ENCODE measurements around the gene TMEM87B.

TMEM87B gene

DNA sequence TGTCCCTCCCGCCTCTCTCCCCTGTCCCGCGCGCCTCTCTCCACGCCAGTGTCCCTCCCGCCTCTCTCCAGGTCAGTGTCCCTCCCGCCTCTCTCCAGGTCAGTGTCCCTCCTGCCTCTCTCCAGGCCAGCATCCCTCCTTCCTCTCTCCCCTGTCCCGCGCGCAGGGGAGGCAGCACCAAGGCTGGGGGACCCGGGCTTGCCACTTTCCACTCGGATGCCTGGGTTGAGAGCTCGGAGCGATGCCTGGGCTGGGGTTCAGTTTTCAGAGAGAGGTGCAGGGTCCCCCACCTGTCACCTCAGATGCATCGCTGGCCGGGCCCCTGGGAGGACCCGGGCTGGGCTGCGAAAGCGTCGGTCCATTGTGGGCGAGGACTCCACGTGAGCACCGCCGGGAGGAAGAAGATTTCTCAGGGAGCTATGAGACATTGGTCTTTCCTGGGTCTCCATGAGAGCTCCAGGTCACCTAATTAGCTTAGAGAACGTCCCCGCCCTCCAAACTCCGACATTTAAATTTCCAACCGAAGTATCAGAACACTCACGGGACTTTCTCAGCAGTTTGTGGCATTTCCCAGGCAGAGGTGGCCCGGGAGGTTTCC lies 85.2 kb downstream of the TMEM87B start:
- FAIRE-seq (no peak), DNase-seq (ENCODE audit: insufficient read length, low spot score) (no peak)
- no peak for TF ChIP-seq CTCF (IDR thresholded peaks at IDR 0.05; ENCODE audit: insufficient read depth, missing control alignments)

DNA sequence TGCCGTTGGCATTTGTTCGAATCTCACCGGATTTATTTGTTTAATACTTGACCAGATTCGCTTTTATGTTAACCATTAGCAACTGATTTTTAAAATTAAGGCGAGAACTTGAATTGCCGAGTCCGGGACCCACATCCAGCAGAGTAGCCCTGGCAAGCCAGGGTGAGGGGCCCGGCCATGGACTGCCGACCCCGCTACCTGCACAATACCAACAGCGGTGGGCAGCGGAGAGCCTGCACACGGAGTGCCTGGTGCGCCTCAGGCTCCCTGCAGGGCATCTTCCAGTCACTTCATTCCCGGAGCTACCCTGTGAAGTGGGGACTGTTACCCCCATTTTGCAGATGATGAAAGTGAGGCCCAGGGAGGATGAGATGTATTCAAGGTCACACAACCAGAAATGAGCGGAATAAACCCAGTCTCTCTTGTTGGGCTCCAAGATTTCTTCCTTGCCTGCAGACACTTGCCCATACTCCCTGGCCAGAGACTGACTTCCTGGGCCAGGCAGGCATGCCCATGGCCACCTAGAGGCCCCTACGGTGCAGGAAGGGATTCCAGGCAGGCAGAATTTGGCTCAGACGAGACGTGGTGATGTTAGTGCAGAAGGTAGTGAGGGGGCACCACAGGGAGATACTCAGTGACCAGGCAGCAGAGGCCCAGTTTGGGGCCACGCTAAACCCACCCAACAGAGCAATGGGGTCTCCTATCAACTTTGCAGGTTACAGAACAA lies 86.0 kb downstream of the TMEM87B start:
- no peak for TF ChIP-seq CTCF (IDR thresholded peaks at IDR 0.05; ENCODE audit: insufficient read depth, missing control alignments)
- DNase-seq (ENCODE audit: insufficient read length, low spot score) (no peak), FAIRE-seq (no peak)

GRCh38 chr2:112141626-112142007 lies 86.5 kb downstream of the TMEM87B start:
- TF ChIP-seq CTCF (IDR thresholded peaks at IDR 0.05; ENCODE audit: insufficient read depth, missing control alignments), result no peak
- no peak for DNase-seq (ENCODE audit: insufficient read length, low spot score)
- FAIRE-seq, result no peak

GRCh38 chr2:112142525-112143078 lies 87.5 kb downstream of the TMEM87B start:
- TF ChIP-seq CTCF (IDR thresholded peaks at IDR 0.05; ENCODE audit: insufficient read depth, missing control alignments), result no peak
- DNase-seq (ENCODE audit: insufficient read length, low spot score) (no peak), FAIRE-seq (no peak)

DNA sequence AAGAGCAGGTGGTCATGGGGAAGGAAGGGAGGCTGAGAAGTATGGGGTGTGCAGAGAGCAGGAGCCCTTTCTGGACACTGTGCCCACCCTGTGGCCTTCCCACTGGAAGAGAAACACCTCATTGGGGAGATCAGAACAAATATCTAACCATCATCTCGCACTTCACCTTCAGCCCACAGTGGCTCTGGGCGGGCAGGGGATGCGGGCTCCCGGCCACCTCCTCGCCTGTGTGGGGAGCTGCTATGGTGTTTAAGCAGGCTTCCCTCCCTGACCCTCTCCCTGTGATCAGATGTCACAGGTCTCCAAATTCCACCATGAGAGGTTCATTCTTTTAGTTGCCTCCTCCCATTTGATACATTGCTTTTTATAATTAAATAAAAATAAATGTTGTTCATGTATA lies 88.1 kb downstream of the TMEM87B start:
- no peak for DNase-seq (ENCODE audit: insufficient read length, low spot score)
- no peak for FAIRE-seq

DNA sequence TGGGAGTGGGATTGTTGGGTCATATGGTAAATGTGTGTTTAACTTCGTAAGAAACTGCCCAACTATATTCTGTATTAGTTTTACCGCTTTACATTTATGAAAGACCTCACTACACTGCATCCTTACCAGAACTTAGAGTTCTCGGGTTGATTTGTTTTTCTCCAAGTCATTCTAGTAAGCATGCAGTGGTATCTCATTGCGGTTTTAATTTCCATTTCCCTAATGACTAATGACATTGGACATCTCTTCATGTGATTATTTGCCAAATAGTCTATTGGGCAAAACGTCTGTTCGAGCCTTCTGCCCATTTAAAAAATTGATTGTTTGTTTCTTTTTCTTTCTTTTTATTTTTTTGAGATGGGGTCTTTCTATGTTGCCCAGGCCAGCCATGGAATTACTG lies 89.9 kb downstream of the TMEM87B start:
- no peak for DNase-seq (ENCODE audit: insufficient read length, low spot score)
- no peak for FAIRE-seq
- TF ChIP-seq CTCF (IDR thresholded peaks at IDR 0.05; ENCODE audit: insufficient read depth, missing control alignments), result no peak

More for the DNA sequence above, 88.1 kb downstream of the TMEM87B start:
- TF ChIP-seq CTCF (IDR thresholded peaks at IDR 0.05; ENCODE audit: insufficient read depth, missing control alignments), result no peak

Measured in D721Med (cell line).